Upper lobe of right lung (tissue), 1 donor: ENCODE data around the gene RPL18. TPM values are rescaled to one million over a fixed set of nuclear protein-coding genes. Genes with fewer than 3 reads are reported as not detected.
A peak's percentile ranks its signal among the peaks of the same experiment; 100 is the strongest.

Source experiments
- ATAC-seq: fragments of 200-7000 bp; cut with Tn5 transposase; one replicate; pipeline ENCODE4 v1.9.1; 2020; ENCODE audit warnings: mild to moderate bottlenecking, moderate library complexity
- DNase-seq: peaks from one replicate; pipeline ENCODE4 v3.0.0-alpha.2; 2020
- H3K27ac ChIP-seq: fragments of 200-600 bp; one replicate; pipeline ENCODE4 v1.8.0; 2022
- H3K27me3 ChIP-seq: fragments of 200-600 bp; one replicate; pipeline ENCODE4 v1.8.0; 2022; ENCODE audit warnings: mild to moderate bottlenecking
- H3K36me3 ChIP-seq: fragments of 200-600 bp; one replicate; pipeline ENCODE4 v1.8.0; 2022
- H3K4me1 ChIP-seq: fragments of 200-600 bp; one replicate; pipeline ENCODE4 v1.8.0; 2022
- H3K4me3 ChIP-seq: fragments of 200-600 bp; one replicate; pipeline ENCODE4 v1.8.0; 2022; ENCODE audit warnings: mild to moderate bottlenecking
- H3K9me3 ChIP-seq: fragments of 200-600 bp; one replicate; pipeline ENCODE4 v1.8.0; 2022
- intact Hi-C: fragments of 100-400 bp; cut with DNase I; formaldehyde crosslinking; loops from one replicate; pipeline ENCODE4 v1.11.0; 2022
- total RNA-seq: library from RNA; stranded (reverse); fragmentation: NEBNext Ultra II Directional; extraction: Animal tissue kit (Norgen Biotek cat#: 25700); gene quantifications from one replicate; pipeline ENCODE4 v1.2.1, GENCODE V29; 2021
- TF ChIP-seq, protein P1 (sequence below): fragments of 200-600 bp; IDR thresholded peaks from one replicate; pipeline ENCODE4 v1.8.0; 2022; ENCODE audit warnings: antibody characterized with exemption
- donor health status: DM: no; HTN: yes; CAD: no; lungs with severe emphysema.

RPL18 gene
- total RNA-seq, 1 donor from 2014 or later: 1,025 TPM

DNA sequence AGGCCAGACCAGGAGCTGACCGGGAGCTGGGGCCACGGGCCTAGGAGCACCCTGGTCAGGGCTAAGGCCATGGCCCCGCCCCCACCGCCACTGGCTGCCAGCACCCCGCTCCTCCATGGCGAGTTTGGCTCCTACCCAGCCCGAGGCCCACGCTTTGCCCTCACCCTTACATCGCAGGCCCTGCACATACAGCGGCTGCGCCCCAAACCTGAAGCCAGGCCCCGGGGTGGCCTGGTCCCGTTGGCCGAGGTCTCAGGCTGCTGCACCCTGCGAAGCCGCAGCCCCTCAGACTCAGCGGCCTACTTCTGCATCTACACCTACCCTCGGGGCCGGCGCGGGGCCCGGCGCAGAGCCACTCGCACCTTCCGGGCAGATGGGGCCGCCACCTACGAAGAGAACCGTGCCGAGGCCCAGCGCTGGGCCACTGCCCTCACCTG, 6.9 kb upstream of the RPL18 start:
- peaks cover 25% of the 10 kb centered on the region for H3K4me1 ChIP-seq
- peaks cover 10% of the 10 kb centered on the region for H3K36me3 ChIP-seq
- no peaks in the 10 kb centered on the region for H3K9me3 ChIP-seq
- H3K4me3 ChIP-seq: no peak overlapping the region
- no peak overlapping the region for H3K27ac ChIP-seq
- DNase-seq (peak; percentile 67), ATAC-seq (no peak)
- TF ChIP-seq, protein P1, sequence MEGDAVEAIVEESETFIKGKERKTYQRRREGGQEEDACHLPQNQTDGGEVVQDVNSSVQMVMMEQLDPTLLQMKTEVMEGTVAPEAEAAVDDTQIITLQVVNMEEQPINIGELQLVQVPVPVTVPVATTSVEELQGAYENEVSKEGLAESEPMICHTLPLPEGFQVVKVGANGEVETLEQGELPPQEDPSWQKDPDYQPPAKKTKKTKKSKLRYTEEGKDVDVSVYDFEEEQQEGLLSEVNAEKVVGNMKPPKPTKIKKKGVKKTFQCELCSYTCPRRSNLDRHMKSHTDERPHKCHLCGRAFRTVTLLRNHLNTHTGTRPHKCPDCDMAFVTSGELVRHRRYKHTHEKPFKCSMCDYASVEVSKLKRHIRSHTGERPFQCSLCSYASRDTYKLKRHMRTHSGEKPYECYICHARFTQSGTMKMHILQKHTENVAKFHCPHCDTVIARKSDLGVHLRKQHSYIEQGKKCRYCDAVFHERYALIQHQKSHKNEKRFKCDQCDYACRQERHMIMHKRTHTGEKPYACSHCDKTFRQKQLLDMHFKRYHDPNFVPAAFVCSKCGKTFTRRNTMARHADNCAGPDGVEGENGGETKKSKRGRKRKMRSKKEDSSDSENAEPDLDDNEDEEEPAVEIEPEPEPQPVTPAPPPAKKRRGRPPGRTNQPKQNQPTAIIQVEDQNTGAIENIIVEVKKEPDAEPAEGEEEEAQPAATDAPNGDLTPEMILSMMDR: no peak
- no peaks in the 10 kb centered on the region for H3K27me3 ChIP-seq
- intact Hi-C loops: no loop called here

DNA sequence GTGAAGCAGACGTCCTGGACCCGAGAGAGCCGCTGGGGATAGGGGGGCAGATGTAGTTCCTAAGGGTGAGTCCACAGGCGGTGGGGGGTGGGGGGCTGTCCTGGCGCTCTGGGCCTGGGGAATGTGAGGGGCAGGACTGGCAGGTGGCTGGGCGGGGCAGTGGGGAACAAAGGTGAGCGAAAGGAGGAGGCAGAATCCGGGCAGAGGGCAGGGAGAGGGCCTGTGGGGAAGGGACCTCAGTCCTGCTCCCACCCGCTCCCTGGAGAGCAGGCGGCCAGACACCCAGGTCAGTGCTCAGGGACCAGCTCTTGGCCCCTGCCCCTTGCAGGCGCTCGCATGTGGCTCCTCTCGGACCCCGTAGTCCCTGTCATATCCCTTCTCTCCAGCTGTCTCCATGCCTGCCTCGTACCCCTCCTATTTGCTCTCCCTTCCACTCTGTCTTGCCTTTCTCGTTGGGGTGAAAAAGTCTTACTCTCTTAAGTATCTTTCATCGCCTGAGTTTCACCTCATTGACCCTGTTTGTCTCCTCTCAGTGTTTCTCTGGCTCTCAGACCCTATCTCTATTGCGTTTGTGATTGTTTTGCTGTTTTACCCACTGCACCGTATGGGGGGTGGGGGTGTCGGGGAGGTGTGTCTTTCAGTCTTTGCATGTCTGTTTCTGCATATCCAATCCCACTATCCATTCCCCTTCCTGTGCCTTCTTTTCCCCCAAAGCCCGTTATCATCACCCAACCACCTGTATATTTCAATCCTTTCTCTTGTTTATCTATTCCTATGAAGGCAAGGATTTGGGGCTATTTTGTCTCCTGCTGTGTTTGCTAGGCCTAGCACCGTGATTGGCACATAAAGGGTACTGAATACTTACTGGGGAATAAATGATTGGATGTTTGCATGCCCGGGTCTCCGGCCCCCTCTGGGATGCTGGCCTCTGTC, 6.1 kb upstream of the RPL18 start:
- no peak for DNase-seq

DNA sequence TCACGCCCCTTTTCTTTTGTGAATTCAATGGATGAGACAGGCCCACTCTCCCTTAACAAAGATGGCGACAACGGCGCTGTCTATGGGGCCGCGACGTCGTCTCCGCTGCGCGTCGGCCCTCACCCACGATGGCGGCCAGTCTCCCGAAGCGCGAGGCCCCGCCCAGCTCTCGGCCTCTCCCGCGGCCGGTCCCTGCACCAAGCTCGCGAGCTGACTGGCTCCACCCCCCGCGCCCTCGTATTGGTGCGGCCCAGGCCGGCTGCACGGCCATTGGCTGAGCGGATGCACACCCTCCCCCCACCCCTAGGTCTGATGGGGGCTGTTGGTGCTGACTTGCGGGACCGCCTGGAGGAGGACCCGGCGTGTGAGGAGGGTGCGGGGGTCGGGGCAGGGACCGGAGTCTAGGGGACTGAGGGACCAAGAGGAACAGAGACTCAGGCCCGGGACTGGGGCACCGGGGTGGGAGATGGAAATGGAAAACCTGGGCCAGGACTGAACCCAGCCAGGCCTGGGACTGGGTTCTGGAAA, 5.2 kb upstream of the RPL18 start:
- no peaks in the 10 kb centered on the region for H3K27me3 ChIP-seq
- DNase-seq (peak; percentile 99), ATAC-seq (peak; percentile 88)
- H3K9me3 ChIP-seq: no peaks in the 10 kb centered on the region
- no peaks in the 10 kb centered on the region for H3K36me3 ChIP-seq
- H3K4me3 ChIP-seq: peak overlapping the region; percentile 48
- intact Hi-C loops: no loop called here
- peaks cover 16% of the 10 kb centered on the region for H3K4me1 ChIP-seq
- TF ChIP-seq, protein P1: no peak
- peak overlapping the region; percentile 80 for H3K27ac ChIP-seq

More for the DNA sequence above, 6.1 kb upstream of the RPL18 start:
- Histone ChIP-seq H3K36me3 (peaks cover 3% of the 10 kb centered on the region), H3K4me3 (peak overlapping the region; percentile 48), H3K27me3 (no peaks in the 10 kb centered on the region), H3K9me3 (no peaks in the 10 kb centered on the region), H3K4me1 (peaks cover 17% of the 10 kb centered on the region), H3K27ac (peak overlapping the region; percentile 80)
- TF ChIP-seq, protein P1: no peak
- ATAC-seq: no peak
- intact Hi-C loops: no loop called here

DNA sequence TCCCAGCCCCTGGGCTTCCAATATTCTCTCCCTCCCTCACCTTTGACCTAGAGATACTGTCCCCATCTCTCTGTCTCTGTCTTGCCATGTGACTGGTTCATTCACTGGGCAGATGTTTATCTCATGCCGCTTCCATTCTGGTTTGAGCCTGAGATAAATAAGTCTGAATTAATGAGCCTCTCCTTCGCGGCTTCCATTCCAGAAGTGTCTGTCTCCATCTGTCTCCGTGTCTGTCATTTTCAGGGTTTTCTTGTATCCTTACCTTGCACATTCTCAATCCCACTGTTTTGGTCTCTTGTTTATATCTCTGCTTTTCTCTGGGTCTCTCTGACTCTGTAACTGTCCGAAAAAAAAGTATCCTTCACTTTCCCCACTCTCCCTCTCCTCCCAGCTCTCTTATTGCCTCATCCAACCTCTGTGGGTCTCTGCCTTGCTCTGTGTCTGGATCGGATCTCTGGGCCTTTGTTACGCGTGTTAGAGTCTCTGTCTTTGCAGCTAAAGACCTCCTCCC, 4.6 kb upstream of the RPL18 start:
- ATAC-seq (no peak), DNase-seq (no peak)
- TF ChIP-seq, protein P1: no peak
- peak overlapping the region; percentile 36 for H3K4me3 ChIP-seq
- intact Hi-C loops: no loop called here
- no peaks in the 10 kb centered on the region for H3K9me3 ChIP-seq
- peaks cover 16% of the 10 kb centered on the region for H3K4me1 ChIP-seq
- no peaks in the 10 kb centered on the region for H3K27me3 ChIP-seq
- H3K36me3 ChIP-seq: no peaks in the 10 kb centered on the region
- peak overlapping the region; percentile 53 for H3K27ac ChIP-seq

DNA sequence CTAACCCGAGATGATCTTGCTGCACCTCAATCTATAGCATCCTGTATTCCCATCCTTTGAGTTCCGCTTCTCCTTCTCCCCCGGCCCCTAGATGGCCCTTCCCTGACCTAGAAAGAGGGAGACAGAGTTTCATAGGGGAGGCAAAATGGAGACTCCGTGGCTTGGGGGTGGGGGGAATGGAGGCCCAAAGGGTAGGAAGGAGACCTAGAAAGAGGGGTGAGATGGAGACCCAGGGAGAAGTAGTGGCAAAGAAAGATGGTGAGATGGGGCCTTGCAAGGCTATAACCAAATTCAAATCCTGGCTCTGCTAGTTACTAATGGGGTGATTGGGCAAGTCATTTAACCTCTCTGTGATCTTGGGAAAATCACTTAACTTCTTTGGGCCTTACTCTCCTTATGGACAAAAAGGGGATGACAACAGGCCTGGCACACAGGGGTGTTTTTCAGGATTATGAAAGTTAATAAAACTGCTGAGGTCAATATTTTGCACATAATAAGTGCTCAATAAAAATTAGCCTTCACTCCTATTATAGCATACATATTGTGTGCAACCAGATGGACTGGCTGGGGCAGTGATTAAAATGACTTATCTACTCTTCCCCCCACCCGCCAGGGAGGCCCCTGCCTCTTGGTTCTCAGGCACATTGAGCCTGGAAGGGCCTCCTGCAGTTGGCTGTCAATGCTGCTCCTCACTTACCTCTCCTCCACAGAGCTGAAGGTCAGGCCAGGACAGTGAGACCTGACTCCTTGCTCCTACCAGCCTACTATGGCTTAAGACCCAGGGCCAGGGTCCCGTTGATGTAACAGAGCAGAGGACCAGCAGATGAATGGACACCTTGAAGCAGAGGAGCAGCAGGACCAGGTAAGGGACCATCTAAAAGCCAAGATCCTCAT, 961 bp upstream of the RPL18 start:
- intact Hi-C loops: no loop called here
- Histone ChIP-seq H3K4me3 (peak overlapping the region; percentile 90), H3K9me3 (no peaks in the 10 kb centered on the region), H3K27me3 (no peaks in the 10 kb centered on the region), H3K4me1 (peaks cover 40% of the 10 kb centered on the region), H3K27ac (peak overlapping the region; percentile 93), H3K36me3 (peaks cover 27% of the 10 kb centered on the region)
- TF ChIP-seq, protein P1: no peak
- DNase-seq: no peak
- no peak for ATAC-seq
